ENCODE measurements around the gene COL5A1.

The COL5A1 gene

DNA sequence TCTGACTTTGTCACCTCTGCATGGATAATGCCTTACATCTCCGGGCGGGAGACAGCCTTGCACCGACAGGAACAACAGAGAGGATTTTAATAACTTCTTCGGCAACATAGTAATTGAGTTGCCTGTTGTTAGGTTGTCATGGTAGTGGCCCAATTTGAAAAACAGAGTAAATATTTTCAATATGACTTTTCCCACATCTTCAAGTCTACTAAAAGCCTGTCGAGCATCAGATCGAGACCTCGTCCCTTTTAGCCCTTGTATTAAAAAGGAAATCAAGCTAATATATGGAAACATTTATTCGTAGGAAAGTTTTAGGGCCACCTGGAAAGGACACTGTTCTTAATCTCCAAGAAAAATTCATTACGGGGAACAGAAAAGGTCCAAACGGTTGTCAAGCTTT, 168.2 kb downstream of the COL5A1 start:
- DNase-seq = no peak

DNA sequence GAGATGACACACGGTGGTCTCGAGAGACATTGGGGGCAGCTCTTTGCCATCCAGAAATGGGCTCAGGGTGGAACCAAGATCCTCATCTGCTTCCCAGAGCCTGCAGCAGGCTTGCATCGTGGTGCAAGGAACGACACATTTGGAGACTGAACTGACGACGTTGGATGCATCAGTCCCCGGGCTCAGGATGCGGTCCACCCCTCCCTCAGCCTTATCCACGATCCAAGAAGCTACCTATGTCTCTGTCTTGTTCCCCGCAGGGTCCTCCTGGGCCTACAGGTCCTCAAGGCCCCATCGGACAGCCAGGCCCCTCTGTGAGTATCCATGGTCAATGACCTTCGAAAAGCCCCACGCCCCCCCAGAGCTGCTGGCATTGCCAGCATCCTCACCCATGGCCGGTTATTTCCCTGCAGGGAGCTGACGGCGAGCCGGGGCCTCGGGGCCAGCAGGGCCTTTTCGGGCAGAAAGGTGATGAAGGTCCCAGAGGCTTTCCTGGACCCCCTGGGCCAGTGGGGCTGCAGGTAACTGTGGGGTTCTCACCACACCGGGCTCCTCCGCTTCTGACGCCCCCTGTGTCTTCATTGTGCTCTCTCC, 169.6 kb downstream of the COL5A1 start:
- no peak for DNase-seq

DNA sequence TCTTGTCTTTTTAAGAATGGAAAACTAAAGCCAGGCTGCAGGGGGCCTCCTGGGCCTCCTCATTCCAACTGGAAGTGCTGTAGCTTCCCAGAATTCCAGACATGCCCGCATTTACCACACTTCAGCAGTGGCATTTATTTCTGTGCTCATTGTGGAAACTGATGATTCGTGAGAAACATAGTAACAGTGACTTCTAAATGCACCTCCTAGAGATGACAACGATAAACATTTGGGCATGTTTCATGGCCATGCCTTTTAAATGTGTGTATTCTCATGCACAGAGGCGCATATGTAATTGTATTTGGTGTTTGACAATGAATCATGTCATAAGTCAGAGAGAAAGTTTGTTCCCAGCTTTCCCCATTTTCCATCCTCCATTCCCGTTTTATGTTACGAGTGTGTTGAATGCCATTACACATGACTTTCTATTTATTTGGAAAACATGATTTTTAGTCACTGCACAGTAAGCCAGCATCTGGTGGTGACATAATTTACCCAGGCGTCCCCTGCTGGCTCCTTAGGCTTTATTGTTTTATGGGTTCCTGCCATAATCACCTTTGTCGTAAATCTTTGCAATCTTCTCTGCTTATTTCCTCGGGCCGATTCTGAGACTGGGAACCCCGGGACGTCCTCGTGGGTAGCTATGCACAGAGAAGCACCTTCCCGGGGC, 170.2 kb downstream of the COL5A1 start:
- no peak for DNase-seq

DNA sequence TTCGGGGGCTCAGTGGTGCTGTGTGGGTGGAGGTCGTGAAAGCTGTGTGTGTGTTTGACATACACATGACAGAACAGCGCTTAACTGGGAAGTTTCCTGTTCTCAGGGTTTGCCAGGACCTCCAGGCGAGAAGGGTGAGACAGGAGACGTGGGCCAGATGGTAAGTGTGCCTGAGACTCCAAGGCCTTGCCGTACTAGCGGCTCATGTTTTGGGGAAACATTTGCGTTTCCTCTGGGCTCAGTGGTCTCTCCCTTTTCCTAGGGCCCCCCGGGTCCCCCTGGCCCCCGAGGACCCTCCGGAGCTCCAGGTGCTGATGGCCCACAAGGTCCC, 170.7 kb downstream of the COL5A1 start:
- DNase-seq = no peak

DNA sequence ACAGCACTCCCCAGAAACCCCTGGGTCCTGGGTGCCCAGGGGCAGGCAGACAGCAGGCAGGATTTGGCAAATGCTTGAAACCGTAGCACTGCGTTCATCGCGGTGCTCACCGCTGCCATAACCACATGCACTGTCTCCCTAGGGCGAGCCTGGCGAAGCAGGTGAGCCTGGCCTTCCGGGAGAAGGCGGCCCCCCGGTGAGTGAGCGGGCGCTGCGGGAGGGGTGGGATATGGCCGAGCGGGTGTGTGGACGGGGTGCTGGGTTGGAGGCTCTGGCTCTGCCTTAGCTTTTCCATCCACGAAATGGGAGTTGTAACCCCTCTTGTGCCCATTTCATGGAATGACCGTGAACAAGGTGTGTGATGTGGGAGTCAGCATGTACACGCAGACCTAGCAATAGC, 172.2 kb downstream of the COL5A1 start:
- DNase-seq = no peak

DNA sequence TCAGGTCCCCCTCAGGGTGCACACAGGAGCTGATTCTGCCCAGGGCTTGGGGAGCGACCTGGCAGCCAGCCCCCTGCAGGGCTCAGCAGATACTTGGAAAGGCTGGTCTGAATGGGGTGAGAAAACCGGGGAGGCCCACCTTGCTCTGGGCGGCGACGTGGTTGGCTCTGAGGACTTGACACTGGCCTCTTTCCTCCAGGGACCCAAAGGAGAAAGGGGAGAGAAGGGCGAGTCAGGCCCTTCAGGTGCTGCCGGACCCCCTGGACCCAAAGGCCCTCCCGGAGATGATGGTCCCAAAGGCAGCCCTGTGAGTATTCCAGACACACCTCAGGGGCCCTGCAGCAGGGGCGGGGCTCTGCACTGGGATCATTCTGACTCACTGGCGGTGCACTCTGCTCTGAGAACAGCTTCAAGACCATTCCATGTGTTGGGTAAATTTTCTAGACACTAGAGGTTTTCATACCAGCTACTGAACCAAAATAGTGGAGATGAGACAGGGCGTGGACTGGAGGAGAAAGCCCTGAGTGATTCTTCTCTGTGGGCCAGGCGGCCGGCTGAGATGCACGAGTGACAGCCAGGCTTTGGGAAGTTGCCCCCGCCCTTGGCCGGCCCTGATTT, 173.1 kb downstream of the COL5A1 start:
- DNase-seq = no peak

DNA sequence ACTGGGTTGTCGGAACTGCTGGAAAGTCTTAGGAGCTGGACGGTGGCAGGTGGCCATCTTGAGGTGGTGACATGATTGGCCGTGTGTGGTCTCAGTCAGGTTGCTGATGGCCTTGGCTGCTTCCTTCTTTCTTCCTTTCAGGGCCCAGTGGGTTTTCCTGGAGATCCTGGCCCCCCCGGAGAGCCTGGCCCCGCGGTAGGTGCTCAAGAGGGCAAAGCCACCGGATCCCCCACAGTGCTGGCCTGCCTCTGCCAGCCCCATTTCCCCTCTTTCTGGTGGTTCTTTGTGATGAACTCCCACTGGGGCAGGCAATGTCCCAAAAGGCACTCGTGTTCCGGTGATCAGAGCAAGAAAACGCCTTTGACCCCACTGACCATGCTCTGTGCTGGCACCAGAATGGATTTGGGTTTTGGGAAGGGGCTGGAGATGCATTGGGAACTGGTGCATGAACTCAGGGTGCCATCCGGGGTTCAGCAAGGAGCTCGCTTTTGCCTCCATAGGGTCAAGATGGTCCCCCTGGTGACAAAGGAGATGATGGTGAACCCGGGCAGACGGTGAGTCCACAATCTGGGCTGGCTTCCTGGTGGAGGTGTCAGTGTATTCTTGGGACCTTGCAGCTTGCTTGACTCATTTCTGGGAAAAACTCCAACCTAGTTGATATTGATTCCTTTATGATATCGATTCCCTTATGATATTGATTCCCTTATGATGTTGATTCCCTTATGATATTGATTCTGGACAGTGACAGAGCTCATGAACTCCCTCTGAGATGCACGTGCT, 174.0 kb downstream of the COL5A1 start:
- DNase-seq = no peak

DNA sequence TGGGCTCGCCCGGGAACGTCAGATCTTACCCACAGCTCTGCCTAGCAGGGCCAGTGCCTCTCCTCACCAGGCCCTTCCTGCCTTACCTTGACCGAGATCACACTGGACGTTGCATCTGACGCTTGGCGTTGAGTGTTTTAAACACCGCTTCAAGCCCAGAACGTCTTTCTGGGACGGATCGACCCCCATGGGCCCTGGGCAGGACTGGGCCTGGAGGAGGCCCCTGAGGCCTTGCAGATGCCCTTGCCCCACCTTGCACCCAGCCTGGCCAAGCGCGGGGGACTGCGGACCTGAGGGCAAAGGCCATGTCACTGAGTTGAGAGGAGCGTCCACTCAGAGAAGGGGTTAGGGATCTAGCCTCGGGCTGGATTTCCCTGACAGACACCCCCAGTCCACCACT, 174.7 kb downstream of the COL5A1 start:
- DNase-seq = no peak

DNA sequence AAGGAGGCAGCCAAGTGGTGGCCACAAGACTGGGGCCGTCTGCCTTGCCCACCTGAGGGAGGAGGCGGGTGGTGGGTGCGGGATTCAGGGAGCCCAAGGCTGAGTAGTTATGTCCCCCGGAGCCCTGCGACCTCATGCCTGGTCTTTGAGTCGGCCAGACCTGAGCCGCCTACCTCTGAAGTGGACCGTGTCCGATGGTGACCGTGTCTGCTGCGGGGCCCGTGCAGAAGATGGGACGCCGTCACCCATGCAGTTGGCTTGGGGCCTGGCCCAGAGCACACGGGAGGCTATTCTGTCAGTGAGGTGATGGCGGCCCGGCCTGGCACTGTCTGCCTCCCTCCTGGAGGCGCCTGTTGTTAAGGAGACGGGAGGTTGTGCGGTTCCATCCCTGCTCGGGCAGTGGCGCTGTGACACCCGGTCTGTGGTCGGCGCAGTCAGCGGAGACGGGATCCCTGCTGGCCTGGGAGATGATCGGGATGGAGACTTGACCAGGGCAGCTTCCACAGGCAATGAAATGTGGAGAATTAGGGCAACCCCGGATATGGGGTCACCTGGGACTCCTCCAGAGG, 176.5 kb downstream of the COL5A1 start:
- DNase-seq = no peak

DNA sequence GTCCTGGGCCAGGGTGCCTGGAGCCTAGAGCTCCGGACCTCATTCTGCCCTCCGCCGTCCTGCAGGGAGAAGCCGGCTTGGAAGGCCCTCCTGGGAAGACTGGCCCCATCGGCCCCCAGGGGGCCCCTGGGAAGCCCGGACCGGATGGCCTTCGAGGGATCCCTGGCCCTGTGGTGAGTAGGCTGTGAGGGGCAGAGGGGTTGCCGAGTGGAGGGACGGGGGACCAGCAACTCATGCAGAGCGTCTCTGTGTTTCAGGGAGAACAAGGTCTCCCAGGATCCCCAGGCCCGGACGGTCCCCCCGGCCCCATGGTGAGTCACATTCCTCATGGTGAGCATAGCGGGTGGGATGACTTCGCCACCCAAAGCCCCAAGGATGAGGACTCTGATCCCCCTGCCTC, 177.0 kb downstream of the COL5A1 start:
- DNase-seq = no peak

DNA sequence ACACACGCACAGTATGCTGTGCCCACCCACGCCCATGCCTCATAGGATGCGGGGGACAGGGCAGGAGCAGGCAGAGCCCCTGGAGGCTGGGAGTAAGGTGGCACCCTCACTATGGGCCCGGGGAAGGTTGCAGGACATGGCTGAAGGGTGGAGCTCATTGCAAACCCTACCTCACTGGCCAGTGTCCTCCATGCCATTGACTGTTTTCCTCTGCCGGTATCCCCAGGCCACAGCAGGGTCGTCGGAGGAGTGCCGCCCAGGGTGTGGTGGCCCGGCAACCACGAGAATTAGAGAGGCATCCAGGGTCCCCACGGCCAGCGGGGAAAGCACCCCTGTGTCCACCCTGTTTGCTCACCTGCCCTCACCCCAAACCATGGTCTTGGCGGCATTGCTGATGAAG, 179.3 kb downstream of the COL5A1 start:
- no peak for DNase-seq

DNA sequence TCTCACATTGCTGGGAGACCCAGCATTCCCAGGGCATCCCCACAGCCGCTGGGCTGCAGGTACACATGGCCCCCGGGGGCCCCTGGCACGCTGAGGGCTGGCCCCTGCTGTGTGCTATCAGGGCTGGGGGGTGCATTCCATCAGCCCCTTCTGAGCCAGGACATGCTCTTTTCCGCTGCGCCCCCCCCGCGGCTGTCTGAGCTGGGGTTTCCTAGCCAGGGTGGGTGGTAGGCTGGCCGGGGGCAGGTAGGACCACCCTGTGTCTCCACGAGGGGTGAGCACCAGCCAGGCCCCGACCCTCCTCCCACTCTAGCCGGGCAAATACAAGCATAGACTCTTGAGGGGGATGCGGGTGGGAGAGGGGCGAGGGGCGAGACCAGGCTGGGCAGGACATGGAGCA, 180.9 kb downstream of the COL5A1 start:
- no peak for DNase-seq

DNA sequence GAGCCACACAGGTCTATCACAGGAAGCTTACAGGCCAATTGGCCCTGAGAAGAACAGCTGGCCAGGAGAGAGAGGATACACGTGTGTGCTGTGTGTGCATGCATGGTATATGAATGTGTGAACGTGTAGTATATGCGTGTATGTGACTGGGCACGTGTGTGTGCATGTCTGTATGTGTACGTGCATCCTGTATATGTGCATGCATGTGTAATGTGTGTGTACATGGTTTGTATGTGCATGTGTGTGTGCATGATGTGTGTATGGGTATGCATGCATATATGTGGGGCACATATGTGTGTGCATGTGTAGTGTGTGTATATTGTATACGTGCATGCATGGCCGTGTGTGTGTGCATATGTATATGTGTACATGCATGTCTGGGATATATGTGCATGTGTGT, 182.0 kb downstream of the COL5A1 start:
- DNase-seq = no peak

DNA sequence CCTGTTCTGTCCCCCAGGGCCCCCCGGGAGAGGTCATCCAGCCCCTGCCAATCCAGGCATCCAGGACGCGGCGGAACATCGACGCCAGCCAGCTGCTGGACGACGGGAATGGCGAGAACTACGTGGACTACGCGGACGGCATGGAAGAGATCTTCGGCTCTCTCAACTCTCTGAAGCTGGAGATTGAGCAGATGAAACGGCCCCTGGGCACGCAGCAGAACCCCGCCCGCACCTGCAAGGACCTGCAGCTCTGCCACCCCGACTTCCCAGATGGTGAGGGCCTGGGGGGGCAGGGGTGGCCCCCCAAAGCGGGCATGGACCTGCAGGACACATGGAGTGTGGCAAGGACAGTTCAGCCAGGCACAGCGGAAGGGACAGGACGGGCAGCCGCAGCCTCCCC, 183.0 kb downstream of the COL5A1 start:
- no peak for DNase-seq

DNA sequence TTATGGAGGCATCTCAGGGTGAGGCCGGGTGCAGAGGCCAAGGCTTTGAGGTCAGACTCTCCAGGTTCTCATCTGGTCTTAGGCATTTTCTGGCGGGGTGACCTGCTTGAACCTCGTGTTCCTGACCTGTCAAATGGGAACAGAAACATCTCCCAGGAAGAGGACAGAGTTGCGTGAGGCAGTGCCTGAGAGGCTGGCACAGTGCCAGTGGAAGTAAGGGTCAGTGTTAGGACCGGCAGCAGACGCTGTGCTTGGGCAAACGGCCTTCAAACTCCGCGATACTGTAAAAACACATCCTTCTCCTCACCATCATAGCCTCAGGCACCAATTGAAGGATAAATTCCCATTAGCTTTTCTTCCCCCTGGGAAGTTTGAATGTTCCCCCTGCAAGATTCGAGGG, 183.4 kb downstream of the COL5A1 start:
- no peak for DNase-seq

DNA sequence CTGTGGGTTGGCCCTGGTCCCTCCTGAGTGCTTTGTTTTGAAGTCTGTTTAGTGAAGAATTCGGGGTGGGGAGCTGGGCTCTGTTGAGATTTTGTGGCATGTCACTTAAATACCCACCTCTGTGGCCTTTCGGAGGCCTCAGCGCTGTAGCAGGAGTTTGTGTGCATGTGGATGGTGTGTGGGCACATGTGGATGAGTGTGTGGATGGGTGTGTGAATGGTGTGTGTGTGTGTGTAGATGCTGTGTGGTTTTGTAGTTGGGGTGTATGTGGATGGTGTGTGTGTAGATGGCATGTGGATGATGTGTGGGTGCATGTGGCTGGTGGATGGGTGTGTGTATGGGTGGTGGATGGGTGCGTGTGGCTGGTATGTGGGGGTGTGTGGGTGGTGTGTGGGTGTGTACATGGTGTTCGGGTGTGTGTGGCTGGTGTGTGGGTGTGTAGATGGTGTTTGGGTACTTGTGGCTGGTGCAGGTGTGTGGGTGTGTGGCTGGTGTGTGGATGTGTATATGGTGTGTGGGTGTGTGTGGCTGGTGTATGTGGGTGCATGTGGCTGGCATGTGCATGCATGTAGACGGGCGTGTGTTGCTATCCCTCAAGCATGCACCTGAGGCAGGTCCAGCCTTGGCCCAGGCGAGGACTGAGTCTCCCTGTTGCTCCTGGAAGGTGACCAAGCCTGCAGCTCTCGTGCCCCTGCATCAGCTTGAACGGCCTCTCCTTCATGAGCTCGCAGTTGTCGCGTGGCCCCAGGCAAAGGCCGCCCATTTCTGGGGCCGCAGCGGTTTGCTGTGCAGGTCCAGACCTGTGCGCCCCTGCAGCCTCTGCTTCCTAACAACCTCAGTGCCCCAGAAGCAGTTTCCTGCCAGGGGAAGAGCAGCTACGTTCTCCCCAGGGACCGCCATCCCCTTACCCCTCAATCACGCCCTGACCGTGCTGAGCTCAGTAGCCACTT, 185.0 kb downstream of the COL5A1 start:
- no peak for DNase-seq

DNA sequence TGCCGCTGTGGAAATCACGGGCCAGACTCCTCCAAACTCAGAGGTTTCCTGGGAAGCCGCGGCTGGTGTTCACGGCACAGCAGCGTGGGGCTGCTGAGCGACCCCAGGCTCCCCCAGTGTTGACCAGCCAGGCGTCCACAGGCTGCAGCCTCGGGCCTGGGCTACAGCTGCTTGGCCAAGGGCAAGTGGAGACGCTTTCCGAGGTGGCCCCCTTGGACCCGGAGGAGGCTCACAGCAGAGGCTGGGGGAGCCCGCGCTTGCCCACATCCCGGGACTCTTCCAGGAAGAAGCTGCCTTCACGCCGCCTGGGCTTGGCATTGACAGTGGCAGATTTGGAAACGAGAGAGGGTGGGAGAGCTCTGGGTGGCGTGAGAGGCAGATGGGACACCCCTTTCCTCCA, 186.0 kb downstream of the COL5A1 start:
- DNase-seq = no peak

DNA sequence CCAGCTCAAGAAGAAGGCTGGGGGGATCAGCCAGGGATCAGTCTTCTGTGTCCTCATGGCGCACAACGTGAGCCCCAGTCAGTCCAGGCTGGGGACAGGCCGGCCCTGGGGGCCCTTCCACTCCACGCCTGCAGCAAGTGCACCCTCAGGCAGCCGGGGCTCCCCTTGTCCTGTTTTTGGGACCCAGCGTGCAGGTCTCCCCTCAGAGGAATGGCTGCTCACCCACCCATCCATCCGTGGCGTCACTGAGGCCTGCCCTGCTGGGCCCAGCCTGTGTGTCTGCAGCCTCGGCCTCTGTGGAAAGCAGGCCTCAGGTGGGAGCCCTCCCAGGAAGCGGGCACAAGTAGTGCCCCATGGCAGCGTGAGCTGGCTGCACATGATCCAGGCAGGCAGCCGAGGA, 186.4 kb downstream of the COL5A1 start:
- DNase-seq = no peak

DNA sequence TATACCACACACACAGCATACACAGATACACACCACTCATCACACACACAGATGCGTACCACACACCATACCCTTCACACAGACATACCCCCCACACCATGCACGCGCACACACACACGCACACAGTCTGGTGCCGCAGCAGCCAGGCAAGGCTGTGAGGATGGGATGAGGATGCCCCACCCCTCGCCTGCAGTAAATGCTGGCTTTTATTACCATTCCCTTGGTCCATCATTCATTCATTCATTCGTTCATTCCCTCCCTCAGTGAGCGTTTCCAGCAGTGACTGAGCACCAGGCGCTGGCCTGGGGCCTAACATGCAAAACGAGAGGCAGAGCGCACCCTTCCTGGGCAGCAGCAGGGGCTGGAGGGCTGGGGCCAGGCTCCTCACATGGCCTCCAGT, 187.3 kb downstream of the COL5A1 start:
- no peak for DNase-seq

DNA sequence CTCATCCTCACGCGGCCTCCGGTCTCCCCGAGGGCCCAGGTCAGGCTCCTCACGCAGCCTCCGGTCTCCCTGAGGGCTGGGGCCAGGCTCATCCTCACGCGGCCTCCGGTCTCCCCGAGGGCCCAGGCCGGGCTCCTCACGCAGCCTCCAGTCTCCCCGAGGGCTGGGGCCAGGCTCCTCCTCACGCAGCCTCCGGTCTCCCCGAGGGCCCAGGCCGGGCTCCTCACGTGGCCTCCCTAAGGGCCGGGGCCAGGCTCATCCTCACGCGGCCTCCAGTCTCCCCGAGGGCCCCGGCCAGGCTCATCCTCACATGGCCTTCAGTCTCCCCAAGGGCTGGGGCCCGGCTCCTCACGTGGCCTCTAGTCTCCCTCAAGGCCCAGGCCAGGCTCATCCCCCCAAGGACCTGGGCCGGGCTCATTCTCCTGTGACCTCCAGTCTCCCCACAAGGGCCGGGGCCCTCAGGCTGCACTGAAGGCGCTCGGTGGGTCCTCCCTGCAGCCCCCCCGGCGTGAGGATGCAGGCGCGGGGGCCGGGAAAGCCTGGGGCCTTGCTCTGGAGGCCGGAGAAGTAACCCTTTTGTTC, 187.8 kb downstream of the COL5A1 start:
- DNase-seq = no peak

DNA sequence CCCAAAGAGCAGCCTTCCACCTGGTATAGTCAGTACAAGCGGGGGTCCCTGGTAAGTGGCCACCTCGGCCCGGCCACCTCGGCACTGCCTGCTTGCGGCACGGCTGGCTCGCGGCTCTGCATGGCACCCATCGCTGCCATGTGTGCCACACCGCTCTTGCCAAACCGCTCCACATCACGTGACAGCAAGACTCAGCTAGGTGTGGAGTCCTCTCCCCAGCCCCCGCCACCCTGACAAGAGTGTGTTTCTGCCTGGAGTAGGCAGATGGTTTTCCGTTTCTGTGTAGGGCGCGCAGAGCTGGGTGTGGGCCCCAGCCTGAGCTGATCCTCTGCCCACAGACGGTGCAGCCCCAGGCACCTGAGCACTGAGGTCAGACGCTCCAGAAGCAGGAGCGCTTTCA, 188.5 kb downstream of the COL5A1 start:
- no peak for DNase-seq
